Activated CD8-positive, alpha-beta T cell treated with anti-CD3 and anti-CD28 coated beads for 36 hours (primary cell): ENCODE measurements around the gene NLRP6. TPM values are rescaled to one million over a fixed set of nuclear protein-coding genes. Genes with fewer than 3 reads are reported as not detected.
"Not testable (repeated sequence)": the region's sequence is repeated elsewhere in the genome, so short reads cannot be mapped to it uniquely, and the experiment has no call there.

ENCODE experiments used
- ATAC-seq: fragments of 200-7000 bp; cut with Tn5 transposase; one replicate; pipeline ENCODE4 v1.10.0; 2021; ENCODE audit warnings: mild to moderate bottlenecking, moderate library complexity
- CTCF ChIA-PET: fragments of 350-600 bp; sonication (Branson Sonifier 250); formaldehyde crosslinking; loops from one replicate; lab custom pipeline; 2021; ENCODE audit warnings: antibody characterized with exemption; lab: Charles Lee
- POLR2A ChIA-PET: fragments of 350-600 bp; sonication (Branson Sonifier 250); formaldehyde crosslinking; loops from one replicate; lab custom pipeline; 2021; ENCODE audit warnings: antibody characterized with exemption; lab: Charles Lee
- DNase-seq: peaks from one replicate; pipeline ENCODE4 v3.0.0-alpha.2; 2020
- H3K27ac Mint-ChIP-seq: one replicate; pipeline ENCODE4 v1.8.0; 2021; ENCODE audit warnings: mild to moderate bottlenecking, mixed read lengths
- H3K27me3 Mint-ChIP-seq: one replicate; pipeline ENCODE4 v1.8.0; 2021; ENCODE audit warnings: mixed read lengths
- H3K36me3 Mint-ChIP-seq: one replicate; pipeline ENCODE4 v1.8.0; 2021; ENCODE audit warnings: low read depth, mixed read lengths
- H3K4me1 Mint-ChIP-seq: one replicate; pipeline ENCODE4 v1.8.0; 2021; ENCODE audit warnings: low read depth, mixed read lengths
- H3K4me3 Mint-ChIP-seq: one replicate; pipeline ENCODE4 v1.8.0; 2021; ENCODE audit warnings: mild to moderate bottlenecking, moderate library complexity, mixed read lengths
- H3K9me3 Mint-ChIP-seq: one replicate; pipeline ENCODE4 v1.8.0; 2021; ENCODE audit warnings: mixed read lengths
- intact Hi-C: fragments of 100-400 bp; cut with micrococcal nuclease; formaldehyde crosslinking; loops from one replicate; pipeline ENCODE4 v1.10.0; 2022
- total RNA-seq, 2 experiments: library from RNA; stranded (reverse); gene quantifications; one replicate each; pipeline ENCODE4 v1.2.3, GENCODE V29; 2021
- TF ChIP-seq, protein P1 (sequence below): fragments of 200-600 bp; IDR thresholded peaks from one replicate; pipeline ENCODE4 v1.8.0; 2022; ENCODE audit warnings: antibody characterized with exemption, mild to moderate bottlenecking

Gene NLRP6
- total RNA-seq, 2 experiments from 2014 or later, result 3.3 to 3.4 TPM

- POLR2A ChIA-PET, result interaction anchor here (1.0 to 2.3 kb wide), 4 partner anchors 10 to 36 kb away, joined by 3 to 12 read pairs (median 6); partner anchors contain the start of gene IFITM5
- H3K27ac Mint-ChIP-seq, result peak overlapping the region; percentile 96
- peaks cover 30% of the 10 kb centered on the region for H3K4me1 Mint-ChIP-seq
- H3K27me3 Mint-ChIP-seq, H3K9me3 Mint-ChIP-seq: not testable (repeated sequence)
- H3K36me3 Mint-ChIP-seq, result peaks cover 41% of the 10 kb centered on the region
- peak overlapping the region; percentile 90 for H3K4me3 Mint-ChIP-seq
- DNase-seq, result peak; percentile 52
- intact Hi-C loops, result loop anchor here (10.0 kb wide), 1 partner anchor 55 kb away; no protein-coding TSS in a partner anchor
- CTCF ChIA-PET, result interaction anchor here (0.9 kb wide), 1 partner anchor 42 kb away, joined by 3 read pairs; no protein-coding TSS in a partner anchor
- peak; percentile 11 for ATAC-seq
These were observed 41.1 kb downstream of the NLRP6 start for GRCh38 chr11:319121-319887.

DNA sequence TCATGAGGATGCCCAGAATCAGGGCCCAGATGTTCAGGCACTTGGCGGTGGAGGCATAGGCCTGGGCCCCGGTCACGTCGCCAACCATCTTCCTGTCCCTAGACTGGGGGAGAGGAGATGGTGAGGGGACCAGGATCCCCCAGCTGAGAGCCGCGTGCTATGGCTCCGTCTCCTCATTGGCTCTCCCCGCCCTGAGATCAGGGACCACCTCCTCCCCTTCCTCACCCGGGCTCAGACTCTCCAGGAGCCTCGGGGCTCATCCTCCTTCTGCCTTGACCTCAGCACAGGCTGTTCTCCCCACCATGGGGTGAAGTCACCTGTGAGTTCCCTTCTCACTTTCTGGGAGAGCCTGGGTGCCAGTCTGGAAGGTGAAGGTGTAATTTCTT is 41.7 kb downstream of the NLRP6 start:
- POLR2A ChIA-PET, result interaction anchor here (1.0 to 2.3 kb wide), 3 partner anchors 10 to 35 kb away, joined by 4 to 12 read pairs (median 8); partner anchors contain the start of gene IFITM5
- Mint-ChIP-seq H3K4me1 (peaks cover 36% of the 10 kb centered on the region), H3K4me3 (peak overlapping the region; percentile 90), H3K27ac (peak overlapping the region; percentile 96), H3K36me3 (peaks cover 35% of the 10 kb centered on the region)
- intact Hi-C loops, result loop anchor here (10.0 kb wide), 1 partner anchor 55 kb away; no protein-coding TSS in a partner anchor
- CTCF ChIA-PET, result interaction anchor here (0.9 kb wide), 1 partner anchor 41 kb away, joined by 3 read pairs; no protein-coding TSS in a partner anchor
- H3K27me3 Mint-ChIP-seq, H3K9me3 Mint-ChIP-seq: not testable (repeated sequence)
- DNase-seq, result peak; percentile 58
- peak; percentile 41 for ATAC-seq

GRCh38 chr11:324156-324555 is 45.9 kb downstream of the NLRP6 start:
- DNase-seq, result no peak
- Mint-ChIP-seq H3K4me3 (no peak overlapping the region), H3K9me3 (no peaks in the 10 kb centered on the region), H3K4me1 (peaks cover 51% of the 10 kb centered on the region), H3K36me3 (peaks cover 13% of the 10 kb centered on the region), H3K27me3 (no peaks in the 10 kb centered on the region), H3K27ac (no peak overlapping the region)
- ChIA-PET CTCF (interaction anchor here (1.0 to 1.4 kb wide), 4 partner anchors 17 to 73 kb away, joined by 3 to 4 read pairs (median 3); partner anchors contain the start of gene IFITM2), POLR2A (interaction anchor here (0.7 to 4.9 kb wide), 4 partner anchors 8 to 116 kb away, joined by 3 to 41 read pairs (median 4); no protein-coding TSS in a partner anchor)
- no peak for ATAC-seq
- intact Hi-C loops, result no loop called here
- TF ChIP-seq, protein P1, sequence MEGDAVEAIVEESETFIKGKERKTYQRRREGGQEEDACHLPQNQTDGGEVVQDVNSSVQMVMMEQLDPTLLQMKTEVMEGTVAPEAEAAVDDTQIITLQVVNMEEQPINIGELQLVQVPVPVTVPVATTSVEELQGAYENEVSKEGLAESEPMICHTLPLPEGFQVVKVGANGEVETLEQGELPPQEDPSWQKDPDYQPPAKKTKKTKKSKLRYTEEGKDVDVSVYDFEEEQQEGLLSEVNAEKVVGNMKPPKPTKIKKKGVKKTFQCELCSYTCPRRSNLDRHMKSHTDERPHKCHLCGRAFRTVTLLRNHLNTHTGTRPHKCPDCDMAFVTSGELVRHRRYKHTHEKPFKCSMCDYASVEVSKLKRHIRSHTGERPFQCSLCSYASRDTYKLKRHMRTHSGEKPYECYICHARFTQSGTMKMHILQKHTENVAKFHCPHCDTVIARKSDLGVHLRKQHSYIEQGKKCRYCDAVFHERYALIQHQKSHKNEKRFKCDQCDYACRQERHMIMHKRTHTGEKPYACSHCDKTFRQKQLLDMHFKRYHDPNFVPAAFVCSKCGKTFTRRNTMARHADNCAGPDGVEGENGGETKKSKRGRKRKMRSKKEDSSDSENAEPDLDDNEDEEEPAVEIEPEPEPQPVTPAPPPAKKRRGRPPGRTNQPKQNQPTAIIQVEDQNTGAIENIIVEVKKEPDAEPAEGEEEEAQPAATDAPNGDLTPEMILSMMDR, result no peak

GRCh38 chr11:324593-325517 is 46.6 kb downstream of the NLRP6 start:
- H3K36me3 Mint-ChIP-seq, intact Hi-C loops, DNase-seq, H3K27ac Mint-ChIP-seq, ATAC-seq, H3K9me3 Mint-ChIP-seq, H3K27me3 Mint-ChIP-seq, H3K4me3 Mint-ChIP-seq: not testable (repeated sequence)
- peaks cover 58% of the 10 kb centered on the region for H3K4me1 Mint-ChIP-seq
- ChIA-PET POLR2A (interaction anchor here (0.7 to 5.8 kb wide), 7 partner anchors 9 to 187 kb away, joined by 3 to 41 read pairs (median 4); no protein-coding TSS in a partner anchor), CTCF (interaction anchor here (1.0 to 1.4 kb wide), 5 partner anchors 8 to 74 kb away, joined by 3 to 4 read pairs (median 3); partner anchors contain the start of gene IFITM2)

- Mint-ChIP-seq H3K4me1 (peaks cover 63% of the 10 kb centered on the region), H3K9me3 (no peaks in the 10 kb centered on the region), H3K4me3 (peak overlapping the region; percentile 72), H3K27me3 (no peaks in the 10 kb centered on the region), H3K36me3 (no peaks in the 10 kb centered on the region), H3K27ac (peak overlapping the region; percentile 99)
- intact Hi-C loops, result no loop called here
- ATAC-seq (peak; percentile 6), DNase-seq (peak; percentile 32)
- ChIA-PET POLR2A (interaction anchor here (0.8 to 5.8 kb wide), 8 partner anchors 10 to 186 kb away, joined by 3 to 41 read pairs (median 4); no protein-coding TSS in a partner anchor), CTCF (interaction anchor here (1.0 to 1.9 kb wide), 6 partner anchors 9 to 29 kb away, joined by 3 to 9 read pairs (median 3); no protein-coding TSS in a partner anchor)
- TF ChIP-seq, protein P1, result no peak
These were observed 47.8 kb downstream of the NLRP6 start for GRCh38 chr11:325796-326591.
